ENCODE data around the gene DNAJA2.
A peak's percentile ranks its signal among the peaks of the same experiment; 100 is the strongest.

DNA sequence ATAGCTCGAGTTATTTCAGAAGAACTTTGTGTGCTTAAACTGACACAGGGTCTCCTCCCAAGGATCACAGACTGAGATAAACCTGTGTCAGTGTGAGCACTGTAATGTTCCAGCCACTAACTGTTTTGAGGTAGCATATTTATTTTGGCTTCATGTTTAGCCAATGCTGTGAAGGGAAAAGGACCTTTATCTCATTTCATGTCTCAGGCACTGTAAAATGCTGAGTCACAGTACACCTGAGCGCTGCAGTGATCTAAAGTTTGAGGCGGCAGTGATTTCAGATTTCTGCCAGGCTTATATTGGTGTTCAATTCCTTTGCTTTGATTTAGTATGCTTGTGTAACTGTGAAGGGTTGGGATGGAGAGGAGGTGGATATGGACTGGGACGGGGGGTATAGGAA, 3.1 kb upstream of the DNAJA2 start:
- TF ChIP-seq ZKSCAN1 (IDR thresholded peaks at IDR 0.05; ENCODE audit: low read depth, low read length) = no peak
- peak; percentile 94 to 97 for TF ChIP-seq KDM1A (IDR thresholded peaks at IDR 0.05)
- TF ChIP-seq, protein P1, sequence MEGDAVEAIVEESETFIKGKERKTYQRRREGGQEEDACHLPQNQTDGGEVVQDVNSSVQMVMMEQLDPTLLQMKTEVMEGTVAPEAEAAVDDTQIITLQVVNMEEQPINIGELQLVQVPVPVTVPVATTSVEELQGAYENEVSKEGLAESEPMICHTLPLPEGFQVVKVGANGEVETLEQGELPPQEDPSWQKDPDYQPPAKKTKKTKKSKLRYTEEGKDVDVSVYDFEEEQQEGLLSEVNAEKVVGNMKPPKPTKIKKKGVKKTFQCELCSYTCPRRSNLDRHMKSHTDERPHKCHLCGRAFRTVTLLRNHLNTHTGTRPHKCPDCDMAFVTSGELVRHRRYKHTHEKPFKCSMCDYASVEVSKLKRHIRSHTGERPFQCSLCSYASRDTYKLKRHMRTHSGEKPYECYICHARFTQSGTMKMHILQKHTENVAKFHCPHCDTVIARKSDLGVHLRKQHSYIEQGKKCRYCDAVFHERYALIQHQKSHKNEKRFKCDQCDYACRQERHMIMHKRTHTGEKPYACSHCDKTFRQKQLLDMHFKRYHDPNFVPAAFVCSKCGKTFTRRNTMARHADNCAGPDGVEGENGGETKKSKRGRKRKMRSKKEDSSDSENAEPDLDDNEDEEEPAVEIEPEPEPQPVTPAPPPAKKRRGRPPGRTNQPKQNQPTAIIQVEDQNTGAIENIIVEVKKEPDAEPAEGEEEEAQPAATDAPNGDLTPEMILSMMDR (IDR thresholded peaks at IDR 0.05 in 2 of 3, conservative IDR thresholded peaks at IDR 0.05 in 1 of 3; ENCODE audit: insufficient read depth in 2 of 3, low read depth in 1 of 3, low read length in 3 of 3) = no peak
- TF ChIP-seq POLR2AphosphoS5 (IDR thresholded peaks at IDR 0.05; ENCODE audit: control insufficient read depth, insufficient read depth, low read depth, low read length) = no peak
- peak; percentile 53 to 81; a peak in 3 of 4 replicates for TF ChIP-seq RCOR1 (IDR thresholded peaks at IDR 0.05; ENCODE audit: borderline replicate concordance in 1 of 2, low read depth in 2 of 2, low read length in 2 of 2)
- TF ChIP-seq EZH2 (IDR thresholded peaks at IDR 0.05; ENCODE audit: borderline replicate concordance, low read depth, low read length) = no peak
- no peak for TF ChIP-seq POLR2A (conservative IDR thresholded peaks at IDR 0.05)
- TF ChIP-seq ZNF253 (CRISPR knock-in tag; conservative IDR thresholded peaks at IDR 0.05) = no peak
- no peak for TF ChIP-seq SMARCC2 (IDR thresholded peaks at IDR 0.05; ENCODE audit: low read depth)
- no peak for TF ChIP-seq REST (IDR thresholded peaks at IDR 0.05; ENCODE audit: borderline replicate concordance)
- TF ChIP-seq REST (CRISPR knock-in tag; IDR thresholded peaks at IDR 0.05; ENCODE audit: low read depth) = no peak
